DOHH2 (cell line): Measurements from ENCODE around the gene LRMDA.

ENCODE experiments used
- EZH2phosphoT487 ChIP-seq: fragments of 200-600 bp; sonication (generic); IDR thresholded peaks from 2 replicates; pipeline ENCODE4 v1.6.1; 2017; ENCODE audit warnings: borderline replicate concordance, mild to moderate bottlenecking, antibody characterized with exemption, low read length, moderate library complexity, mixed read lengths
- TF ChIP-seq, protein P1 (sequence below): fragments of 200-600 bp; sonication (generic); IDR thresholded peaks from one replicate; pipeline ENCODE4 v1.5.1; 2014; ENCODE audit warnings: antibody characterized with exemption, mild to moderate bottlenecking, low read depth, low read length; ENCODE audit not compliant: poor library complexity, severe bottlenecking

DNA sequence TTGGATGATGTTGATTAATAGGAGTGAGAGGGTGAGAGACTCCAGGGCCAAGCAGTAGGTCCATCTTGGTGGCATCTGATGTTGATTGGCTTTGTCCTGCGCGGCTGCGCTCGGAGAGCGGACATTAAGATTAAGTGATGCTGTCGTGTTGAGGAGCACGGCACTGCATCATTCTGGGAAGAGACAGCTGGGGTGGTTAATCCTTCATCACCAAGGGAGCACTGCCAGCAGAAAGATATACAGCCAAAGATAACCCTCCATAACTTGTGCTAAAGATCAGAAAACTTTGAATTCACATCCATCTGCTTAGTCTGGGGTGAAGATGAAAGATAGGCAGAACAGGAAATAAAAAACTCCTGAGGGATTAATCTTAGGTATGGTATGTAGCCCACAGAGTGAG lies 208.3 kb downstream of the LRMDA start:
- TF ChIP-seq, protein P1, sequence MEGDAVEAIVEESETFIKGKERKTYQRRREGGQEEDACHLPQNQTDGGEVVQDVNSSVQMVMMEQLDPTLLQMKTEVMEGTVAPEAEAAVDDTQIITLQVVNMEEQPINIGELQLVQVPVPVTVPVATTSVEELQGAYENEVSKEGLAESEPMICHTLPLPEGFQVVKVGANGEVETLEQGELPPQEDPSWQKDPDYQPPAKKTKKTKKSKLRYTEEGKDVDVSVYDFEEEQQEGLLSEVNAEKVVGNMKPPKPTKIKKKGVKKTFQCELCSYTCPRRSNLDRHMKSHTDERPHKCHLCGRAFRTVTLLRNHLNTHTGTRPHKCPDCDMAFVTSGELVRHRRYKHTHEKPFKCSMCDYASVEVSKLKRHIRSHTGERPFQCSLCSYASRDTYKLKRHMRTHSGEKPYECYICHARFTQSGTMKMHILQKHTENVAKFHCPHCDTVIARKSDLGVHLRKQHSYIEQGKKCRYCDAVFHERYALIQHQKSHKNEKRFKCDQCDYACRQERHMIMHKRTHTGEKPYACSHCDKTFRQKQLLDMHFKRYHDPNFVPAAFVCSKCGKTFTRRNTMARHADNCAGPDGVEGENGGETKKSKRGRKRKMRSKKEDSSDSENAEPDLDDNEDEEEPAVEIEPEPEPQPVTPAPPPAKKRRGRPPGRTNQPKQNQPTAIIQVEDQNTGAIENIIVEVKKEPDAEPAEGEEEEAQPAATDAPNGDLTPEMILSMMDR: no peak
- TF ChIP-seq EZH2phosphoT487: no peak
